SH-SY5Y (cell line): ENCODE measurements around the gene SPDYE6.

Experiments
- GATA2 ChIP-seq: IDR thresholded peaks from 2 replicates; pipeline ENCODE4 v1.6.1; 2011; ENCODE audit warnings: mild to moderate bottlenecking, low read depth, low read length
- GATA3 ChIP-seq: IDR thresholded peaks from 2 replicates; pipeline ENCODE4 v1.6.1; 2011; ENCODE audit warnings: low read depth, mild to moderate bottlenecking, low read length, moderate library complexity

DNA sequence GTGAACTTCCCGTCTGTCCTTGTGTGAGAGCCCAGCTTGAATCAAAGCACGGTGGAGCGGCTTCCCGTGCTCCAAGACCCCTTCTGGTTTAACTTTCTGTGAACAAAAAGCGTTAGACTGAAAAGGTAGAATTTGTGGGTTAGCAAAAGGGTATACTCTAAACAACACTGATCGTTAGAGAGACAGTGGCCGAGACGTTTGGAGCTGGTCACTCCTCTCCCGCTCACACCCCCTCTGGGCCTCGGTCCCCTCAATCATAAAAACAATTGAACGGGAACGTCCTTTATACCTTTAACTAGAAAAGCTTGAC is 40.4 kb upstream of the SPDYE6 start:
- TF ChIP-seq GATA2 = no peak
- no peak for TF ChIP-seq GATA3
